Common myeloid progenitor, CD34-positive (primary cell): Measurements from ENCODE around the gene CNTNAP3. TPM values are rescaled to one million over a fixed set of nuclear protein-coding genes. Genes with fewer than 3 reads are reported as not detected.
"Not testable (repeated sequence)": the region's sequence is repeated elsewhere in the genome, so short reads cannot be mapped to it uniquely, and the experiment has no call there.

Source experiments
- CTCF ChIA-PET: fragments of 350-600 bp; sonication (Branson Sonifier 250); formaldehyde crosslinking; loops from one replicate; lab custom pipeline; 2021; ENCODE audit warnings: antibody characterized with exemption; lab: Charles Lee
- POLR2A ChIA-PET: fragments of 350-600 bp; sonication (Branson Sonifier 250); formaldehyde crosslinking; loops from one replicate; lab custom pipeline; 2021; ENCODE audit warnings: antibody characterized with exemption; lab: Charles Lee
- DNase-seq, 3 donors: peaks; one replicate each; pipeline versions ENCODE4 v3.0.0 to v3.0.0-alpha.2; 2013
- H3K27ac ChIP-seq, 2 experiments: 1 replicate in 1 of 2; 2 replicates in 1 of 2; pipeline ENCODE4 v1.7.0; 2013; ENCODE audit warnings: inconsistent platforms in 2 of 2, low read length in 2 of 2, mild to moderate bottlenecking in 2 of 2, low read depth in 1 of 2, moderate library complexity in 1 of 2; ENCODE audit not compliant: severe bottlenecking in 2 of 2, insufficient read depth in 1 of 2, poor library complexity in 1 of 2
- H3K27me3 ChIP-seq, 5 experiments: replicated peaks in 2 of 5; 1 replicate in 3 of 5; 2 replicates in 2 of 5; pipeline versions ENCODE4 v1.6.1 to v1.7.0; 2013; ENCODE audit warnings: low read length in 4 of 5, mild to moderate bottlenecking in 2 of 5, moderate library complexity in 2 of 5, inconsistent platforms in 1 of 5; ENCODE audit not compliant: insufficient read depth in 5 of 5, control insufficient read depth in 4 of 5
- H3K36me3 ChIP-seq, 4 experiments: 1 replicate in 2 of 4; 2 replicates in 2 of 4; pipeline versions ENCODE4 v1.6.1 to v1.7.0; 2013; ENCODE audit warnings: low read length in 3 of 4, control low read depth in 1 of 4, mild to moderate bottlenecking in 1 of 4; ENCODE audit not compliant: control insufficient read depth in 4 of 4, insufficient read depth in 4 of 4
- H3K4me1 ChIP-seq, 4 experiments: 1 replicate in 3 of 4; 2 replicates in 1 of 4; pipeline versions ENCODE4 v1.6.1 to v1.7.1; 2013; ENCODE audit warnings: low read length in 3 of 4, mild to moderate bottlenecking in 3 of 4, control low read depth in 1 of 4, inconsistent platforms in 1 of 4, moderate library complexity in 1 of 4; ENCODE audit not compliant: control insufficient read depth in 4 of 4, insufficient read depth in 4 of 4; ENCODE audit errors: control extremely low read depth in 1 of 4
- H3K4me3 ChIP-seq, 7 experiments: 1 replicate in 4 of 7; 2 replicates in 3 of 7; pipeline versions ENCODE4 v1.5.1 to v1.7.0; 2013; ENCODE audit warnings: mild to moderate bottlenecking in 7 of 7, low read length in 6 of 7, moderate library complexity in 6 of 7, inconsistent platforms in 2 of 7, low read depth in 2 of 7, control low read depth in 1 of 7; ENCODE audit not compliant: insufficient read depth in 4 of 7, control insufficient read depth in 1 of 7; ENCODE audit errors: extremely low read depth in 1 of 7
- H3K9me3 ChIP-seq, 5 experiments: 1 replicate in 4 of 5; 2 replicates in 1 of 5; pipeline versions ENCODE4 v1.6.1 to v1.7.1; 2013; ENCODE audit warnings: low read length in 4 of 5, mild to moderate bottlenecking in 2 of 5, inconsistent platforms in 1 of 5, low read depth in 1 of 5, moderate library complexity in 1 of 5; ENCODE audit not compliant: control insufficient read depth in 4 of 5, insufficient read depth in 2 of 5; ENCODE audit errors: control extremely low read depth in 1 of 5
- WGBS: methylation state at CpG from one replicate; pipeline ENCODE4 v1.1.5; 2013; ENCODE audit not compliant: insufficient coverage; 5-methylcytosine and 5-hydroxymethylcytosine counted together
- polyA plus RNA-seq: library from polyadenylated mRNA; unstranded; fragments of 120-200 nt; gene quantifications from one replicate; pipeline ENCODE4 v1.2.1, GENCODE V29; 2013

CNTNAP3 gene
- polyA plus RNA-seq = not detected

- H3K27ac ChIP-seq, DNase-seq, CTCF ChIA-PET, H3K36me3 ChIP-seq, H3K27me3 ChIP-seq, H3K9me3 ChIP-seq, H3K4me1 ChIP-seq, H3K4me3 ChIP-seq, POLR2A ChIA-PET: not testable (repeated sequence)
- no CpG with 5 or more reads among the region's 42 CpGs for WGBS
Measured at GRCh38 chr9:39287980-39288379, at the start of gene CNTNAP3. CNTNAP3 (minus strand) TSS chr9:39288167; CDS start chr9:39288064, 103 bp downstream.

GRCh38 chr9:39279995-39280394 lies 8.0 kb downstream of the CNTNAP3 start:
- DNase-seq, H3K36me3 ChIP-seq, H3K27me3 ChIP-seq, H3K9me3 ChIP-seq, H3K4me1 ChIP-seq, CTCF ChIA-PET, H3K27ac ChIP-seq, H3K4me3 ChIP-seq, POLR2A ChIA-PET: not testable (repeated sequence)
- WGBS = no CpG with 5 or more reads among the region's 4 CpGs

GRCh38 chr9:39242513-39242912 lies 45.5 kb downstream of the CNTNAP3 start:
- H3K36me3 ChIP-seq, H3K9me3 ChIP-seq, DNase-seq, H3K27me3 ChIP-seq, CTCF ChIA-PET, H3K4me3 ChIP-seq, POLR2A ChIA-PET, H3K4me1 ChIP-seq, H3K27ac ChIP-seq: not testable (repeated sequence)
- no CpG with 5 or more reads among the region's 4 CpGs for WGBS

- H3K27ac ChIP-seq, H3K4me3 ChIP-seq, CTCF ChIA-PET, H3K36me3 ChIP-seq, DNase-seq, POLR2A ChIA-PET, H3K9me3 ChIP-seq, H3K4me1 ChIP-seq, H3K27me3 ChIP-seq: not testable (repeated sequence)
- no CpG with 5 or more reads among the region's 12 CpGs for WGBS
Measured at GRCh38 chr9:39232130-39232991, 55.6 kb downstream of the CNTNAP3 start.

GRCh38 chr9:39215976-39216375 lies 72.0 kb downstream of the CNTNAP3 start:
- H3K27ac ChIP-seq, H3K36me3 ChIP-seq, H3K4me1 ChIP-seq, DNase-seq, H3K9me3 ChIP-seq, H3K4me3 ChIP-seq, CTCF ChIA-PET, POLR2A ChIA-PET, H3K27me3 ChIP-seq: not testable (repeated sequence)
- WGBS = no CpG with 5 or more reads among the region's 1 CpG

- H3K27me3 ChIP-seq, CTCF ChIA-PET, H3K36me3 ChIP-seq, H3K4me1 ChIP-seq, DNase-seq, H3K27ac ChIP-seq, POLR2A ChIA-PET, H3K4me3 ChIP-seq, H3K9me3 ChIP-seq: not testable (repeated sequence)
- no CpG with 5 or more reads among the region's 3 CpGs for WGBS
Measured at GRCh38 chr9:39209773-39210172, 78.2 kb downstream of the CNTNAP3 start.

GRCh38 chr9:39206643-39207042 lies 81.3 kb downstream of the CNTNAP3 start:
- H3K9me3 ChIP-seq, H3K4me1 ChIP-seq, H3K27ac ChIP-seq, H3K4me3 ChIP-seq, POLR2A ChIA-PET, DNase-seq, CTCF ChIA-PET, H3K36me3 ChIP-seq, H3K27me3 ChIP-seq: not testable (repeated sequence)
- WGBS = no CpG with 5 or more reads among the region's 6 CpGs
